HepG2 (cell line): ENCODE measurements around the gene NOS1. TPM values are rescaled to one million over a fixed set of nuclear protein-coding genes. Genes with fewer than 3 reads are reported as not detected.

ENCODE experiments used
- ATAC-seq: fragments of 200-7000 bp; cut with Tn5 transposase; 3 replicates; pipeline ENCODE4 v1.9.1; 2020; ENCODE audit warnings: mild to moderate bottlenecking, moderate library complexity
- Bru-seq: library from RNA; stranded (reverse); fragments of 400-500 nt; gene quantifications from one replicate; lab custom pipeline; 2021; lab: Mats Ljungman, UMichigan
- BruChase-seq, 2 experiments: library from RNA; stranded (reverse); fragments of 400-500 nt; gene quantifications; one replicate each; lab custom pipeline; 2021; lab: Mats Ljungman, UMichigan
- BruUV-seq: library from RNA; stranded (reverse); fragments of 400-500 nt; replicated peaks from 2 replicates; lab custom pipeline; 2021; lab: Mats Ljungman, UMichigan
- CTCF ChIA-PET: fragments of 300-600 bp; formaldehyde crosslinking; extraction: SDS; loops from one replicate; lab custom pipeline; 2021; ENCODE audit warnings: low total read pairs, inconsistent platforms, low intra/inter-chr PET ratio; lab: Yijun Ruan, JAX
- POLR2A ChIA-PET: fragments of 350-600 bp; sonication (Branson Sonifier 250); formaldehyde crosslinking; loops from one replicate; lab custom pipeline; 2020; ENCODE audit warnings: antibody characterized with exemption, inconsistent platforms; lab: Yijun Ruan, JAX
- DNase-seq: peaks from one replicate; pipeline ENCODE4 v3.0.0-alpha.2; 2015; ENCODE audit warnings: low spot score
- FAIRE-seq: peaks from 3 replicates; lab custom pipeline; 2011; peaks lifted over from hg19 to GRCh38; lab: Jason Lieb, UNC
- H2AFZ ChIP-seq: one replicate; pipeline ENCODE4 v1.6.1; 2011; ENCODE audit warnings: low read length, inconsistent platforms
- H3K27ac ChIP-seq: fragments of 300-600 bp; 3 replicates; pipeline ENCODE4 v1.8.0; 2011; ENCODE audit warnings: mixed run types, mild to moderate bottlenecking, mixed read lengths, low read length, inconsistent platforms; ENCODE audit not compliant: insufficient read depth; ENCODE audit errors: extremely low read length
- H3K27me3 ChIP-seq, 2 experiments: fragments of 200-600 bp in 1 of 2; 2 replicates in 1 of 2; 3 replicates in 1 of 2; pipeline versions ENCODE4 v1.6.0 to v1.8.0; 2011; ENCODE audit warnings: low read length in 2 of 2, mild to moderate bottlenecking in 2 of 2, moderate library complexity in 2 of 2, inconsistent platforms in 1 of 2; ENCODE audit not compliant: insufficient read depth in 2 of 2, control insufficient read depth in 1 of 2
- H3K36me3 ChIP-seq, 2 experiments: fragments of 200-600 bp in 1 of 2; replicated peaks in 1 of 2; 2 replicates in 1 of 2; 3 replicates in 1 of 2; pipeline versions ENCODE4 v1.5.1 to v1.8.0; 2011; ENCODE audit warnings: low read length in 2 of 2, inconsistent platforms in 1 of 2; ENCODE audit not compliant: insufficient read depth in 2 of 2, control insufficient read depth in 1 of 2
- H3K4me1 ChIP-seq: 2 replicates; pipeline ENCODE4 v1.5.1; 2012; ENCODE audit warnings: low read length, inconsistent platforms; ENCODE audit not compliant: insufficient read depth
- H3K4me2 ChIP-seq: 2 replicates; pipeline ENCODE4 v1.6.0; 2011; ENCODE audit warnings: low read depth, low read length, inconsistent platforms
- H3K4me3 ChIP-seq, 3 experiments: fragments of 200-600 bp in 1 of 3; sonication (generic), shearing (Covaris generic) in 1 of 3; replicated peaks in 1 of 3; 2 replicates each; pipeline ENCODE4 v1.5.1; 2011 to 2016; ENCODE audit warnings: low read length in 3 of 3, inconsistent platforms in 2 of 3, low read depth in 2 of 3, mild to moderate bottlenecking in 2 of 3, control low read depth in 1 of 3, mixed read lengths in 1 of 3; ENCODE audit not compliant: insufficient read depth in 1 of 3
- H3K79me2 ChIP-seq: one replicate; pipeline ENCODE4 v1.6.1; 2011; ENCODE audit warnings: low read length, inconsistent platforms; ENCODE audit not compliant: insufficient read depth
- H3K9ac ChIP-seq: 2 replicates; pipeline ENCODE4 v1.6.0; 2011; ENCODE audit warnings: mild to moderate bottlenecking, low read depth, low read length, inconsistent platforms; ENCODE audit not compliant: insufficient read depth
- H3K9me3 ChIP-seq: 2 replicates; pipeline ENCODE4 v1.5.1; 2012; ENCODE audit warnings: mild to moderate bottlenecking, low read length
- H4K20me1 ChIP-seq: 2 replicates; pipeline ENCODE4 v1.6.0; 2011; ENCODE audit warnings: inconsistent platforms, mild to moderate bottlenecking, low read length, moderate library complexity; ENCODE audit not compliant: insufficient read depth
- CC2D1A ChIP-seq: sonication (generic); formaldehyde crosslinking; IDR thresholded peaks from 2 replicates; pipeline ENCODE4 v1.8.1; 2023; ENCODE audit warnings: mild to moderate bottlenecking, missing genetic modification reagents
- CHCHD3 ChIP-seq: sonication (generic); formaldehyde crosslinking; IDR thresholded peaks from 2 replicates; pipeline ENCODE4 v1.8.0; 2022; ENCODE audit warnings: mild to moderate bottlenecking, missing genetic modification reagents, moderate library complexity
- FOXK1 ChIP-seq: sonication (generic); formaldehyde crosslinking; IDR thresholded peaks from 2 replicates; pipeline ENCODE4 v1.4.0; 2020; ENCODE audit warnings: low read depth, missing genetic modification reagents, borderline replicate concordance
- PRDM15 ChIP-seq: sonication (generic); formaldehyde crosslinking; IDR thresholded peaks from 2 replicates; pipeline ENCODE4 v1.4.0; 2020; ENCODE audit warnings: missing genetic modification reagents
- SALL1 ChIP-seq: sonication (generic); formaldehyde crosslinking; IDR thresholded peaks from 2 replicates; pipeline ENCODE4 v1.8.0; 2022; ENCODE audit warnings: mild to moderate bottlenecking, missing genetic modification reagents
- SALL2 ChIP-seq: sonication (generic); formaldehyde crosslinking; IDR thresholded peaks from 2 replicates; pipeline ENCODE4 v1.8.1; 2023; ENCODE audit warnings: mild to moderate bottlenecking, missing genetic modification reagents, inconsistent platforms
- SMAD1 ChIP-seq: sonication (generic); formaldehyde crosslinking; IDR thresholded peaks from 2 replicates; pipeline ENCODE4 v1.4.0; 2020; ENCODE audit warnings: missing genetic modification reagents, low read depth, mild to moderate bottlenecking, borderline replicate concordance
- WGBS: methylation state at CpG from one replicate; pipeline ENCODE4 v1.1.6; 2017; ENCODE audit warnings: low lambda C conversion rate; 5-methylcytosine and 5-hydroxymethylcytosine counted together
- in situ Hi-C: cut with HindIII; loops from 2 replicates; pipeline ENCODE4 v1.10.0; 2017; ENCODE audit warnings: low pct_unique_long_range_greater_than_20kb; ENCODE audit not compliant: extremely low pct_ligation_motif_present
- intact Hi-C: fragments of 100-400 bp; cut with micrococcal nuclease; formaldehyde crosslinking; loops from one replicate; pipeline ENCODE4 v1.10.0; 2022; ENCODE audit not compliant: unreplicated experiment
- long read RNA-seq, 2 experiments: library from RNA in 1 of 2; library from polyadenylated mRNA in 1 of 2; stranded (forward) in 1 of 2; unstranded in 1 of 2; transcript quantifications; one replicate each; pipeline ENCODE4 v2.0.0, GENCODE V29; 2019 to 2022
- polyA minus RNA-seq, 3 experiments: library from RNA; depleted of rRNA, polyadenylated mRNA; stranded (reverse); fragments of >200 nt; gene quantifications; 2 replicates each; pipeline ENCODE4 v1.2.3, GENCODE V29; 2011; ENCODE audit warnings: low replicate concordance in 1 of 3
- polyA plus RNA-seq, 8 experiments: library from polyadenylated mRNA; depleted of rRNA in 3 of 8; stranded (reverse) in 7 of 8; unstranded in 1 of 8; fragments of >200 nt; fragmentation: Illumina TruSeq in 4 of 8; extraction: Trizol in 4 of 8; gene quantifications; 2 replicates each; pipeline versions ENCODE4 v1.2.1 to v1.2.3, GENCODE V29; 2011 to 2016; ENCODE audit warnings: low read depth in 4 of 8, missing spikeins in 1 of 8, mixed read lengths in 1 of 8; ENCODE audit not compliant: insufficient read depth in 1 of 8
- total RNA-seq, 5 experiments: library from RNA; depleted of rRNA; stranded (reverse); fragments of >200 nt; fragmentation: Illumina TruSeq; extraction: Trizol; gene quantifications; 2 replicates each; pipeline ENCODE4 v1.2.3, GENCODE V29; 2016; ENCODE audit warnings: low read depth in 1 of 5

Gene NOS1
- total RNA-seq (2016; rRNA removed; fragmentation: Illumina TruSeq; extraction: Trizol) (not detected in 2 replicates), polyA plus RNA-seq (2011; rRNA removed) (not detected in 2 replicates), polyA minus RNA-seq (2011; rRNA and poly(A)+ RNA removed; ENCODE audit: low replicate concordance) (not detected in 2 replicates), Bru-seq, nascent RNA (not detected), BruChase-seq, experiment 1, labeled RNA remaining after a 6-hour chase (not detected), BruChase-seq, experiment 2, labeled RNA remaining after a 2-hour chase (not detected)
- total RNA-seq (2016; cell fraction: cytosol; rRNA removed; fragmentation: Illumina TruSeq; extraction: Trizol; ENCODE audit: low read depth): not detected in 2 replicates
- not detected in 2 replicates for total RNA-seq (2016; cell fraction: insoluble cytoplasmic fraction; rRNA removed; fragmentation: Illumina TruSeq; extraction: Trizol)
- not detected in 2 replicates for total RNA-seq (2016; cell fraction: membrane; rRNA removed; fragmentation: Illumina TruSeq; extraction: Trizol)
- total RNA-seq (2016; cell fraction: nucleus; rRNA removed; fragmentation: Illumina TruSeq; extraction: Trizol): not detected in 2 replicates
- polyA plus RNA-seq (2011; cell fraction: cytosol; rRNA removed): not detected in 2 replicates
- polyA plus RNA-seq (2011; cell fraction: nucleus; rRNA removed): not detected in 2 replicates
- polyA plus RNA-seq (2012): not detected in 2 replicates
- not detected in 2 replicates for polyA plus RNA-seq (2016; cell fraction: cytosol; fragmentation: Illumina TruSeq; extraction: Trizol; ENCODE audit: low read depth)
- not detected in 2 replicates for polyA plus RNA-seq (2016; cell fraction: insoluble cytoplasmic fraction; fragmentation: Illumina TruSeq; extraction: Trizol; ENCODE audit: low read depth)
- not detected in 2 replicates for polyA plus RNA-seq (2016; cell fraction: membrane; fragmentation: Illumina TruSeq; extraction: Trizol; ENCODE audit: low read depth)
- not detected in 2 replicates for polyA plus RNA-seq (2016; cell fraction: nucleus; fragmentation: Illumina TruSeq; extraction: Trizol; ENCODE audit: insufficient read depth, low read depth)
- polyA minus RNA-seq (2011; cell fraction: cytosol; rRNA and poly(A)+ RNA removed): not detected in 2 replicates
- polyA minus RNA-seq (2011; cell fraction: nucleus; rRNA and poly(A)+ RNA removed): not detected in 2 replicates
- long read RNA-seq, experiment 1: 0 reads
- long read RNA-seq, experiment 2: 0 reads

GRCh38 chr12:117361347-117361751 is at the start of gene NOS1:
NOS1 (minus strand) TSS chr12:117361626; CDS start chr12:117331069, 30,557 bp downstream.
- ATAC-seq: no peak
- H3K27ac ChIP-seq: no peak within 1 kb of the TSS
- H3K4me3 ChIP-seq: no peak within 1 kb of the TSS
- H2AFZ ChIP-seq: no peak within 1 kb of the TSS
- POLR2A ChIA-PET: no interaction called here
- no peak for TF ChIP-seq CC2D1A (CRISPR knock-in tag)
- TF ChIP-seq SALL1 (CRISPR knock-in tag): no peak
- no peak for TF ChIP-seq SMAD1 (CRISPR knock-in tag)
- TF ChIP-seq SALL2 (CRISPR knock-in tag): no peak
- no peak for TF ChIP-seq FOXK1 (CRISPR knock-in tag)
- no peak for TF ChIP-seq PRDM15 (CRISPR knock-in tag)
- no peak for TF ChIP-seq CHCHD3
- H3K27me3 ChIP-seq: peaks cover 11 to 47% of the 10 kb centered on the region in 2 experiments; a peak in 4 of 5 replicates
- no peak within 1 kb of the TSS for H3K4me2 ChIP-seq
- H3K79me2 ChIP-seq: no peaks in the 10 kb centered on the region
- H3K9ac ChIP-seq: no peak within 1 kb of the TSS
- whole genome bisulfite sequencing: 3% methylated on average over 15 of the region's 33 CpGs
- in situ Hi-C loops (loop anchor here (5.0 to 10.0 kb wide), 2 partner anchors 313 to 476 kb away; no protein-coding TSS in a partner anchor), intact Hi-C loops (no loop called here)
- no peaks in the 10 kb centered on the region for H4K20me1 ChIP-seq
- no peaks in the 10 kb centered on the region for H3K9me3 ChIP-seq
- no peaks in the 10 kb centered on the region for H3K36me3 ChIP-seq
- no peak for DNase-seq
- no TSS peak for BruUV-seq
- FAIRE-seq: no peak
- CTCF ChIA-PET: no interaction called here
- H3K4me1 ChIP-seq: no peaks in the 10 kb centered on the region
